Measurements from ENCODE around the gene UBE4A. TPM values are rescaled to one million over a fixed set of nuclear protein-coding genes. Genes with fewer than 3 reads are reported as not detected.

UBE4A gene
- total and polyA plus RNA-seq, 2 of the 4 experiments (the other 2 are of a cell fraction): 15.2 to 69.7 TPM

DNA sequence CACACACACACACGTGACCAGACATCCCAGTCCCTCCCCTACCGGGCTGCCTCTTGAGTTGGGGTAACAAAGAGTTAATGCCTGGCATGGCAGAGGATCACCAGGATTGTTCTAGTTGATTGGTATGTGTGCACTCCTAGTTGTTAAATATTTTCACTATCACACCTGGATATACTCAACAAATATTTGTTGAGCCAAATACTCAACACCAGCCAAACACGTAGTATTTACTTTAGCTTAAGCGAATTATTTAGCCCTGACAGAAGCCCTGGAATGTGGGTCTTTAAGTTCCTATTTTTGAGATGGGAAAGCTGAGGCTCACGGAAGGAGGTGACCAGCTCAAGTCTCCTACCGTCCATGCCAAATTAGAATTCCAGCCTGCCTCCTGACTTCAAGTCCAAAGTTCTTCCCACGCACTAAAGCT lies 44.4 kb upstream of the UBE4A start:
- in situ Hi-C loops (cut with MboI; ENCODE audit: low sequenced_read_pairs) (no loop called here), intact Hi-C loops (cut with micrococcal nuclease) (no loop called here), dilution Hi-C loops (cut with HindIII; ENCODE audit: low sequenced_read_pairs, unreplicated experiment) (no loop called here)
- Histone ChIP-seq H3K9me3 (ENCODE audit: control insufficient read depth, insufficient read depth, low read length) (no peaks in the 10 kb centered on the region), H2AK9ac (replicated peaks; ENCODE audit: low read depth, low read length, poor library complexity) (no peak overlapping the region), H3K14ac (replicated peaks; ENCODE audit: low read depth, low read length) (no peak overlapping the region), H3K9ac (ENCODE audit: low read depth, low read length) (no peak overlapping the region), H4K5ac (ENCODE audit: low read depth, low read length) (no peak overlapping the region), H3K36me3 (ENCODE audit: control insufficient read depth, insufficient read depth, low read length) (no peaks in the 10 kb centered on the region), H4K91ac (ENCODE audit: insufficient read depth, low read depth, low read length) (no peak overlapping the region), H3K18ac (ENCODE audit: low read depth, low read length) (no peak overlapping the region), H3K4me2 (ENCODE audit: low read depth, low read length) (no peak overlapping the region), H3K9me1 (ENCODE audit: insufficient read depth, low read length) (no peaks in the 10 kb centered on the region), H2BK5ac (ENCODE audit: low read depth, low read length, poor library complexity, severe bottlenecking) (no peak overlapping the region), H3K27ac (ENCODE audit: insufficient read depth, low read length) (no peak overlapping the region), H2BK120ac (ENCODE audit: low read depth, low read length) (no peak overlapping the region), H3K27me3 (ENCODE audit: control insufficient read depth, insufficient read depth, low read length) (peaks cover 18% of the 10 kb centered on the region; the same call in 1 of the 2 replicates), H3K4me3 (ENCODE audit: insufficient read depth, low read depth, low read length) (no peak overlapping the region), H4K20me1 (ENCODE audit: insufficient read depth, low read length) (no peaks in the 10 kb centered on the region), H2BK20ac (ENCODE audit: low read depth, low read length) (no peak overlapping the region), H3K4ac (ENCODE audit: low read depth, low read length) (no peak overlapping the region), H3K79me1 (ENCODE audit: low read depth in 1 of 2, low read length in 2 of 2) (no peaks in the 10 kb centered on the region), H2AK5ac (ENCODE audit: low read depth, low read length) (no peak overlapping the region), H3K56ac (ENCODE audit: extremely low read depth, insufficient read depth, low read length) (no peak overlapping the region), H4K8ac (ENCODE audit: low read depth in 2 of 2, low read length in 2 of 2) (no peak overlapping the region), H2AFZ (replicated peaks; ENCODE audit: low read length, poor library complexity) (no peak overlapping the region), H3K23ac (ENCODE audit: low read depth, low read length) (no peak overlapping the region), H3K4me1 (ENCODE audit: control insufficient read depth, insufficient read depth, low read length) (no peaks in the 10 kb centered on the region), H2BK15ac (ENCODE audit: low read depth, low read length) (no peak overlapping the region)
- ChIA-PET CTCF (no interaction called here), POLR2A (ENCODE audit: unreplicated experiment) (no interaction called here)
- no TSS peak for BruUV-seq (replicated peaks)
- DNase-seq (no peak), ATAC-seq (ENCODE audit: low read depth) (no peak)
- TF ChIP-seq, protein P1, sequence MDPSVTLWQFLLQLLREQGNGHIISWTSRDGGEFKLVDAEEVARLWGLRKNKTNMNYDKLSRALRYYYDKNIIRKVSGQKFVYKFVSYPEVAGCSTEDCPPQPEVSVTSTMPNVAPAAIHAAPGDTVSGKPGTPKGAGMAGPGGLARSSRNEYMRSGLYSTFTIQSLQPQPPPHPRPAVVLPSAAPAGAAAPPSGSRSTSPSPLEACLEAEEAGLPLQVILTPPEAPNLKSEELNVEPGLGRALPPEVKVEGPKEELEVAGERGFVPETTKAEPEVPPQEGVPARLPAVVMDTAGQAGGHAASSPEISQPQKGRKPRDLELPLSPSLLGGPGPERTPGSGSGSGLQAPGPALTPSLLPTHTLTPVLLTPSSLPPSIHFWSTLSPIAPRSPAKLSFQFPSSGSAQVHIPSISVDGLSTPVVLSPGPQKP (IDR thresholded peaks at IDR 0.05; ENCODE audit: borderline replicate concordance, low read depth, low read length): no peak
- TF ChIP-seq, protein P2, sequence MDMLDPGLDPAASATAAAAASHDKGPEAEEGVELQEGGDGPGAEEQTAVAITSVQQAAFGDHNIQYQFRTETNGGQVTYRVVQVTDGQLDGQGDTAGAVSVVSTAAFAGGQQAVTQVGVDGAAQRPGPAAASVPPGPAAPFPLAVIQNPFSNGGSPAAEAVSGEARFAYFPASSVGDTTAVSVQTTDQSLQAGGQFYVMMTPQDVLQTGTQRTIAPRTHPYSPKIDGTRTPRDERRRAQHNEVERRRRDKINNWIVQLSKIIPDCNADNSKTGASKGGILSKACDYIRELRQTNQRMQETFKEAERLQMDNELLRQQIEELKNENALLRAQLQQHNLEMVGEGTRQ (IDR thresholded peaks at IDR 0.05; ENCODE audit: low read depth, low read length): no peak
- TF ChIP-seq CEBPB (IDR thresholded peaks at IDR 0.05; ENCODE audit: low read depth, low read length) (no peak), FOS (IDR thresholded peaks at IDR 0.05; ENCODE audit: low read depth, low read length) (no peak), MAFK (IDR thresholded peaks at IDR 0.05; ENCODE audit: low read depth, low read length) (no peak), CHD1 (IDR thresholded peaks at IDR 0.05; ENCODE audit: low read depth, low read length) (no peak), BHLHE40 (IDR thresholded peaks at IDR 0.05; ENCODE audit: low read depth, low read length) (no peak), MXI1 (IDR thresholded peaks at IDR 0.05; ENCODE audit: borderline replicate concordance, low read depth, low read length) (no peak), RCOR1 (IDR thresholded peaks at IDR 0.05; ENCODE audit: insufficient replicate concordance, low read length) (no peak), RFX5 (IDR thresholded peaks at IDR 0.05; ENCODE audit: low read depth, low read length) (no peak), SMC3 (IDR thresholded peaks at IDR 0.05; ENCODE audit: low read depth, low read length) (no peak), RAD21 (IDR thresholded peaks at IDR 0.05; ENCODE audit: low read length) (no peak), NFE2L2 (IDR thresholded peaks at IDR 0.05; ENCODE audit: low read depth, low read length) (no peak)
- TF ChIP-seq, protein P3, sequence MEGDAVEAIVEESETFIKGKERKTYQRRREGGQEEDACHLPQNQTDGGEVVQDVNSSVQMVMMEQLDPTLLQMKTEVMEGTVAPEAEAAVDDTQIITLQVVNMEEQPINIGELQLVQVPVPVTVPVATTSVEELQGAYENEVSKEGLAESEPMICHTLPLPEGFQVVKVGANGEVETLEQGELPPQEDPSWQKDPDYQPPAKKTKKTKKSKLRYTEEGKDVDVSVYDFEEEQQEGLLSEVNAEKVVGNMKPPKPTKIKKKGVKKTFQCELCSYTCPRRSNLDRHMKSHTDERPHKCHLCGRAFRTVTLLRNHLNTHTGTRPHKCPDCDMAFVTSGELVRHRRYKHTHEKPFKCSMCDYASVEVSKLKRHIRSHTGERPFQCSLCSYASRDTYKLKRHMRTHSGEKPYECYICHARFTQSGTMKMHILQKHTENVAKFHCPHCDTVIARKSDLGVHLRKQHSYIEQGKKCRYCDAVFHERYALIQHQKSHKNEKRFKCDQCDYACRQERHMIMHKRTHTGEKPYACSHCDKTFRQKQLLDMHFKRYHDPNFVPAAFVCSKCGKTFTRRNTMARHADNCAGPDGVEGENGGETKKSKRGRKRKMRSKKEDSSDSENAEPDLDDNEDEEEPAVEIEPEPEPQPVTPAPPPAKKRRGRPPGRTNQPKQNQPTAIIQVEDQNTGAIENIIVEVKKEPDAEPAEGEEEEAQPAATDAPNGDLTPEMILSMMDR (conservative IDR thresholded peaks at IDR 0.05; ENCODE audit: low read depth, low read length): no peak
- WGBS, 2 experiments (ENCODE audit: extremely low coverage in 2 of 2, insufficient read length in 1 of 2): 33% methylated on average over 1 of the region's 7 CpGs; no CpG with 5 or more reads in 1 of the 2 experiments
